H1 (cell line): ENCODE measurements around the gene CERS5. TPM values are rescaled to one million over a fixed set of nuclear protein-coding genes. Genes with fewer than 3 reads are reported as not detected.

Experiments
- CTCF ChIA-PET: fragments of 300-600 bp; sonication (Branson Sonifier 250); formaldehyde crosslinking; loops from one replicate; lab custom pipeline; 2021; ENCODE audit not compliant: partially characterized antibody; lab: Charles Lee
- POLR2A ChIA-PET: fragments of 300-600 bp; sonication (Branson Sonifier 250); formaldehyde crosslinking; loops from one replicate; lab custom pipeline; 2021; ENCODE audit warnings: inconsistent platforms; ENCODE audit not compliant: partially characterized antibody; lab: Charles Lee
- DNase-seq, 2 experiments: peaks; one replicate each; pipeline versions ENCODE4 v3.0.0 to v3.0.0-alpha.2; 2010 to 2022; ENCODE audit warnings: low spot score in 2 of 2, low read depth in 1 of 2, mixed read lengths in 1 of 2
- FAIRE-seq: peaks from 2 replicates; lab custom pipeline; 2011; peaks lifted over from hg19 to GRCh38; lab: Jason Lieb, UNC
- H2AFZ ChIP-seq: 2 replicates; pipeline ENCODE4 v1.8.1; 2012; ENCODE audit warnings: low read length, inconsistent platforms
- H2AK5ac ChIP-seq: 2 replicates; pipeline ENCODE4 v1.6.1; 2013; ENCODE audit warnings: low read depth, low read length
- H2BK120ac ChIP-seq: replicated peaks from 2 replicates; pipeline ENCODE3; 2013; ENCODE audit warnings: low read depth, low read length, inconsistent platforms
- H2BK12ac ChIP-seq: 2 replicates; pipeline ENCODE4 v1.6.1; 2013; ENCODE audit warnings: low read depth, low read length
- H2BK15ac ChIP-seq: 2 replicates; pipeline ENCODE4 v1.6.1; 2013; ENCODE audit warnings: low read length
- H2BK20ac ChIP-seq: 2 replicates; pipeline ENCODE4 v1.6.1; 2013; ENCODE audit warnings: low read length
- H2BK5ac ChIP-seq: 2 replicates; pipeline ENCODE4 v1.6.1; 2013; ENCODE audit warnings: low read depth, low read length
- H3K14ac ChIP-seq: 2 replicates; pipeline ENCODE4 v1.6.1; 2013; ENCODE audit warnings: inconsistent platforms; ENCODE audit not compliant: insufficient read length
- H3K18ac ChIP-seq: 2 replicates; pipeline ENCODE4 v1.6.1; 2013; ENCODE audit warnings: low read length; ENCODE audit errors: extremely low read depth
- H3K23ac ChIP-seq: 2 replicates; pipeline ENCODE4 v1.6.1; 2013; ENCODE audit warnings: inconsistent platforms; ENCODE audit not compliant: insufficient read length
- H3K23me2 ChIP-seq: 2 replicates; pipeline ENCODE4 v1.6.1; 2013; ENCODE audit warnings: low read depth, low read length
- H3K27ac ChIP-seq: 2 replicates; pipeline ENCODE4 v1.6.1; 2011; ENCODE audit warnings: low read depth, low read length, inconsistent platforms
- H3K27me3 ChIP-seq, 4 experiments: replicated peaks in 1 of 4; 1 replicate in 1 of 4; 2 replicates in 3 of 4; pipeline versions ENCODE4 v1.6.1 to v1.8.1; 2011 to 2013; ENCODE audit warnings: low read length in 3 of 4, mild to moderate bottlenecking in 3 of 4, inconsistent platforms in 2 of 4, mixed read lengths in 2 of 4, moderate library complexity in 1 of 4; ENCODE audit not compliant: control insufficient read depth in 3 of 4, insufficient read depth in 3 of 4; ENCODE audit errors: extremely low read depth in 1 of 4
- H3K36me3 ChIP-seq, 4 experiments: 2 replicates each; pipeline versions ENCODE4 v1.6.1 to v1.8.1; 2011 to 2013; ENCODE audit warnings: mild to moderate bottlenecking in 4 of 4, low read length in 3 of 4, moderate library complexity in 2 of 4, control low read depth in 1 of 4, inconsistent platforms in 1 of 4; ENCODE audit not compliant: insufficient read depth in 4 of 4, control insufficient read depth in 2 of 4
- H3K4ac ChIP-seq: replicated peaks from 2 replicates; pipeline ENCODE3; 2013; ENCODE audit warnings: low read length, low read depth, mixed read lengths, inconsistent platforms; ENCODE audit not compliant: insufficient read length
- H3K4me1 ChIP-seq, 4 experiments: replicated peaks in 1 of 4; 1 replicate in 1 of 4; 2 replicates in 3 of 4; pipeline versions ENCODE4 v1.6.1 to v1.8.1; 2011 to 2013; ENCODE audit warnings: low read length in 3 of 4, inconsistent platforms in 2 of 4, mixed read lengths in 1 of 4; ENCODE audit not compliant: insufficient read depth in 4 of 4, control insufficient read depth in 3 of 4
- H3K4me2 ChIP-seq, 2 experiments: 2 replicates each; pipeline versions ENCODE4 v1.6.1 to v1.8.1; 2011 to 2013; ENCODE audit warnings: low read depth in 2 of 2, low read length in 2 of 2, control low read depth in 1 of 2, inconsistent platforms in 1 of 2, mild to moderate bottlenecking in 1 of 2; ENCODE audit not compliant: insufficient read depth in 1 of 2
- H3K4me3 ChIP-seq, 4 experiments: fragments of 200-600, 300-600 bp in 1 of 4; sonication (generic), shearing (Covaris generic), sonication (Bioruptor Twin) in 1 of 4; 2 replicates each; pipeline versions ENCODE4 v1.5.1 to v1.8.1; 2011 to 2016; ENCODE audit warnings: low read length in 4 of 4, low read depth in 3 of 4, control low read depth in 2 of 4, inconsistent platforms in 2 of 4, mild to moderate bottlenecking in 2 of 4, mixed read lengths in 1 of 4, moderate library complexity in 1 of 4; ENCODE audit not compliant: insufficient read depth in 2 of 4; ENCODE audit errors: extremely low read depth in 1 of 4
- H3K56ac ChIP-seq: replicated peaks from 2 replicates; pipeline ENCODE3; 2013; ENCODE audit warnings: low read depth, mild to moderate bottlenecking, mixed read lengths, low read length, inconsistent platforms; ENCODE audit not compliant: insufficient read length
- H3K79me1 ChIP-seq: 2 replicates; pipeline ENCODE4 v1.6.1; 2013; ENCODE audit warnings: low read depth, low read length, control low read depth
- H3K79me2 ChIP-seq, 2 experiments: 2 replicates each; pipeline versions ENCODE4 v1.6.1 to v1.8.1; 2012 to 2013; ENCODE audit warnings: low read length in 2 of 2, mild to moderate bottlenecking in 2 of 2, inconsistent platforms in 1 of 2; ENCODE audit not compliant: insufficient read depth in 2 of 2, control insufficient read depth in 1 of 2
- H3K9ac ChIP-seq, 4 experiments: replicated peaks in 1 of 4; 1 replicate in 1 of 4; 2 replicates in 3 of 4; pipeline versions ENCODE4 v1.6.1 to v1.8.1; 2011 to 2013; ENCODE audit warnings: low read depth in 3 of 4, low read length in 3 of 4, control low read depth in 2 of 4, mild to moderate bottlenecking in 2 of 4, moderate library complexity in 2 of 4, inconsistent platforms in 1 of 4; ENCODE audit errors: extremely low read depth in 1 of 4
- H3K9me3 ChIP-seq, 2 experiments: 2 replicates each; pipeline versions ENCODE4 v1.6.1 to v1.8.1; 2012 to 2013; ENCODE audit warnings: mild to moderate bottlenecking in 2 of 2, moderate library complexity in 2 of 2, control low read depth in 1 of 2, inconsistent platforms in 1 of 2, low read depth in 1 of 2, low read length in 1 of 2, mixed read lengths in 1 of 2; ENCODE audit not compliant: insufficient read depth in 2 of 2
- H4K20me1 ChIP-seq, 2 experiments: replicated peaks in 1 of 2; 2 replicates each; pipeline versions ENCODE3 to v1.8.1; 2011 to 2013; ENCODE audit warnings: inconsistent platforms in 2 of 2, low read length in 2 of 2, mild to moderate bottlenecking in 1 of 2; ENCODE audit not compliant: insufficient read depth in 2 of 2, control insufficient read depth in 1 of 2
- H4K5ac ChIP-seq: 2 replicates; pipeline ENCODE4 v1.6.1; 2013; ENCODE audit warnings: low read length, low read depth, mixed read lengths, inconsistent platforms; ENCODE audit not compliant: insufficient read length
- H4K8ac ChIP-seq: 2 replicates; pipeline ENCODE4 v1.8.0; 2013; ENCODE audit warnings: mild to moderate bottlenecking, moderate library complexity, low read length, inconsistent platforms; ENCODE audit not compliant: insufficient read depth; ENCODE audit errors: extremely low read depth
- H4K91ac ChIP-seq: replicated peaks from 2 replicates; pipeline ENCODE3; 2013; ENCODE audit warnings: low read length, mixed read lengths, inconsistent platforms; ENCODE audit not compliant: insufficient read length
- BRCA1 ChIP-seq: IDR thresholded peaks from 2 replicates; pipeline ENCODE4 v1.6.1; 2012; ENCODE audit warnings: low read depth, low read length, improper control_type of control experiment
- RBBP5 ChIP-seq: IDR thresholded peaks from 2 replicates; pipeline ENCODE4 v1.7.1; 2012; ENCODE audit warnings: low read depth, mild to moderate bottlenecking, inconsistent platforms, low read length, moderate library complexity, borderline replicate concordance
- RXRA ChIP-seq: IDR thresholded peaks from 2 replicates; pipeline ENCODE4 v1.6.1; 2011; ENCODE audit warnings: low read depth, mild to moderate bottlenecking, low read length, moderate library complexity; ENCODE audit not compliant: insufficient read depth
- WGBS, 2 experiments: shearing (Covaris generic) in 1 of 2; methylation state at CpG; one replicate each; pipeline versions ENCODE4 v1.1.6 to v1.1.7; 2013 to 2015; ENCODE audit warnings: low lambda C conversion rate in 2 of 2, mixed read lengths in 2 of 2, inconsistent platforms in 1 of 2, low coverage in 1 of 2, missing lambda C conversion rate in 1 of 2; ENCODE audit not compliant: insufficient replicate concordance in 2 of 2, insufficient coverage in 1 of 2, insufficient read length in 1 of 2; ENCODE audit errors: extremely low coverage in 1 of 2, missing lambda C conversion rate in 1 of 2; 5-methylcytosine and 5-hydroxymethylcytosine counted together
- polyA plus RNA-seq, 7 experiments: library from polyadenylated mRNA; depleted of rRNA in 3 of 7; stranded (reverse) in 5 of 7; unstranded in 2 of 7; fragments of >200 nt in 5 of 7; fragments of 200-250 nt in 2 of 7; gene quantifications; 1 replicate in 5 of 7; 2 replicates in 1 of 7; 4 replicates in 1 of 7; pipeline versions ENCODE4 v1.2.1 to v1.2.3, GENCODE V29; 2011 to 2013; ENCODE audit warnings: missing spikeins in 2 of 7, mixed read lengths in 2 of 7
- total RNA-seq: library from RNA; stranded (reverse); fragmentation: NEBNext Ultra II Directional; extraction: Animal tissue kit (Norgen Biotek cat#: 25700); gene quantifications from 2 replicates; pipeline ENCODE4 v1.2.1, GENCODE V29; 2021
- TF ChIP-seq, protein P1 (sequence below): IDR thresholded peaks from 2 replicates; pipeline ENCODE4 v1.6.1; 2012; ENCODE audit warnings: low read length, inconsistent platforms

The CERS5 gene
- total and polyA plus RNA-seq, 2 of the 8 experiments (the other 6 are each of a cell fraction or from before 2014, with no cell fraction given) = 69.2 to 119 TPM

DNA sequence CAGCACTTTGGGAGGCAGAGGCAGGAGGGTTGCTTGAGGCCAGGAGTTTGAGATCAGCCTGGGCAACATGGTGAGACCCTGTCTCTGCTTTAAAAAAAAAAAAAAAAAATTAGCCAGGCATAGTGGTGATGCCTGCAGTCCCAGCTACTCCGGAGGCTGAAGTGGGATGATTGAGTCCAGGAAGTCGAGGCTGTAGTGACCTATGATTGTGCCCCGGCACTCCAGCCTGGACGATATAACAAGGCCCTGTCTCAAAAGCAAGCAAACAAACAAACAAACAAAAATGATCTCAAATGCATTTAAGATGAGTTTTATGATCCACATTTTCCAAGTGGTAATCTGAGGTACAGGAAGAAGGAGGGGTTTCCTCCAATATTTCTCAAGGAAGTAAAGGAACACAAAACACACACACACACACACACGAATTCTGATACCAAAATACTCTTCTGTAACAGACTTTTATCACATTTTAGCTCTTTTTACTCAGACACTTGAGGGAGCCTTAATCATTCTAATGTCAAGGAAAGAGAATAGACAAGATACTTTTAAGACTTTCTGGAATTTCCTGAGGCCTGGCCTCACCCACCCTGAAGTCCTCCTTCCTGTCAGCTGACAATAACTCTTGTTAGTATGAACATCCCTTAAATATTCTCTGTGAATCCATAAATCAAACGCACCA, 44.4 kb upstream of the CERS5 start:
- H4K5ac ChIP-seq = no peak overlapping the region
- no peak overlapping the region for H3K18ac ChIP-seq
- no peaks in the 10 kb centered on the region for H3K4me1 ChIP-seq
- H3K27me3 ChIP-seq = no peaks in the 10 kb centered on the region
- H3K23me2 ChIP-seq = no peaks in the 10 kb centered on the region
- no peak overlapping the region for H4K8ac ChIP-seq
- CTCF ChIA-PET = interaction anchor here (0.7 to 2.7 kb wide), 4 partner anchors 10 to 103 kb away, joined by 3 to 8 read pairs (median 4); no protein-coding TSS in a partner anchor
- no peaks in the 10 kb centered on the region for H3K36me3 ChIP-seq
- no peaks in the 10 kb centered on the region for H4K20me1 ChIP-seq
- H3K4ac ChIP-seq = no peak overlapping the region
- WGBS, 2 experiments = 88% methylated on average over 6 of the region's 6 CpGs; no CpG with 5 or more reads in 1 of the 2 experiments
- H3K79me1 ChIP-seq = no peaks in the 10 kb centered on the region; the same call in 1 of the 2 replicates
- H3K79me2 ChIP-seq = peaks cover 0 to 35% of the 10 kb centered on the region in 2 experiments; a peak in 2 of 4 replicates
- no peak overlapping the region for H3K4me2 ChIP-seq
- H3K27ac ChIP-seq = no peak overlapping the region
- H2AFZ ChIP-seq = no peak overlapping the region
- no peak overlapping the region for H2BK15ac ChIP-seq
- H3K9ac ChIP-seq = no peak overlapping the region
- DNase-seq (no peak), FAIRE-seq (no peak)
- no peak overlapping the region for H2BK20ac ChIP-seq
- no peak overlapping the region for H3K14ac ChIP-seq
- no peak overlapping the region for H3K4me3 ChIP-seq
- H4K91ac ChIP-seq = no peak overlapping the region
- no peak overlapping the region for H2BK5ac ChIP-seq
- H3K23ac ChIP-seq = no peak overlapping the region
- POLR2A ChIA-PET = interaction anchor here (0.7 to 2.3 kb wide), 4 partner anchors 9 to 114 kb away, joined by 3 to 10 read pairs (median 4); no protein-coding TSS in a partner anchor
- H2AK5ac ChIP-seq = no peak overlapping the region
- no peak overlapping the region for H2BK120ac ChIP-seq
- no peak overlapping the region for H2BK12ac ChIP-seq
- H3K9me3 ChIP-seq = no peaks in the 10 kb centered on the region
- H3K56ac ChIP-seq = no peak overlapping the region
- TF ChIP-seq BRCA1 (no peak), RBBP5 (no peak), RXRA (no peak)
- TF ChIP-seq, protein P1, sequence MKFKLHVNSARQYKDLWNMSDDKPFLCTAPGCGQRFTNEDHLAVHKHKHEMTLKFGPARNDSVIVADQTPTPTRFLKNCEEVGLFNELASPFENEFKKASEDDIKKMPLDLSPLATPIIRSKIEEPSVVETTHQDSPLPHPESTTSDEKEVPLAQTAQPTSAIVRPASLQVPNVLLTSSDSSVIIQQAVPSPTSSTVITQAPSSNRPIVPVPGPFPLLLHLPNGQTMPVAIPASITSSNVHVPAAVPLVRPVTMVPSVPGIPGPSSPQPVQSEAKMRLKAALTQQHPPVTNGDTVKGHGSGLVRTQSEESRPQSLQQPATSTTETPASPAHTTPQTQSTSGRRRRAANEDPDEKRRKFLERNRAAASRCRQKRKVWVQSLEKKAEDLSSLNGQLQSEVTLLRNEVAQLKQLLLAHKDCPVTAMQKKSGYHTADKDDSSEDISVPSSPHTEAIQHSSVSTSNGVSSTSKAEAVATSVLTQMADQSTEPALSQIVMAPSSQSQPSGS = no peak
